DOHH2 (cell line): ENCODE data around the gene DAP.

Source experiments
- H3F3A ChIP-seq: fragments of 200-600 bp; sonication (generic), shearing (Covaris generic); 2 replicates; pipeline ENCODE4 v1.6.0; 2016; ENCODE audit warnings: antibody characterized with exemption, mild to moderate bottlenecking; ENCODE audit not compliant: control insufficient read depth, insufficient read depth
- H3K27ac ChIP-seq: fragments of 200-600 bp; sonication (generic); 2 replicates; pipeline ENCODE4 v1.5.1; 2014; ENCODE audit warnings: low read depth, mild to moderate bottlenecking, low read length, moderate library complexity
- H3K27me3 ChIP-seq: fragments of 200-600 bp; sonication (generic); 2 replicates; pipeline ENCODE4 v1.6.1; 2014; ENCODE audit warnings: mild to moderate bottlenecking, low read length, mixed read lengths; ENCODE audit not compliant: control insufficient read depth
- H3K36me3 ChIP-seq: fragments of 200-600 bp; sonication (generic); 2 replicates; pipeline ENCODE4 v1.6.1; 2014; ENCODE audit warnings: mild to moderate bottlenecking, low read length, moderate library complexity, mixed read lengths; ENCODE audit not compliant: control insufficient read depth
- H3K4me1 ChIP-seq: fragments of 200-600 bp; sonication (generic); 2 replicates; pipeline ENCODE4 v1.6.1; 2014; ENCODE audit warnings: mild to moderate bottlenecking, low read length, mixed read lengths; ENCODE audit not compliant: control insufficient read depth
- H3K4me2 ChIP-seq: fragments of 200-600 bp; sonication (generic); 2 replicates; pipeline ENCODE4 v1.6.0; 2014; ENCODE audit warnings: mild to moderate bottlenecking, low read length, moderate library complexity
- H3K4me3 ChIP-seq: fragments of 200-600 bp; sonication (generic); 2 replicates; pipeline ENCODE4 v1.5.1; 2014; ENCODE audit warnings: mild to moderate bottlenecking, low read length, mixed read lengths
- H3K79me2 ChIP-seq: fragments of 200-600 bp; sonication (generic); 2 replicates; pipeline ENCODE4 v1.6.1; 2014; ENCODE audit warnings: mild to moderate bottlenecking, low read length, mixed read lengths; ENCODE audit not compliant: control insufficient read depth
- H3K9me2 ChIP-seq: fragments of 200-600 bp; sonication (generic); replicated peaks from 2 replicates; pipeline ENCODE4 v1.6.1; 2014; ENCODE audit warnings: mild to moderate bottlenecking, low read length, mixed read lengths; ENCODE audit not compliant: control insufficient read depth
- H3K9me3 ChIP-seq: fragments of 200-600 bp; sonication (generic); 2 replicates; pipeline ENCODE4 v1.6.1; 2014; ENCODE audit warnings: antibody characterized with exemption, low read length, mixed read lengths; ENCODE audit not compliant: control insufficient read depth, insufficient read depth
- H4K20me1 ChIP-seq: fragments of 200-600 bp; sonication (generic); 2 replicates; pipeline ENCODE4 v1.6.0; 2014; ENCODE audit warnings: low read depth, mild to moderate bottlenecking, antibody characterized with exemption, low read length, moderate library complexity; ENCODE audit not compliant: control insufficient read depth, insufficient read depth
- EZH2phosphoT487 ChIP-seq: fragments of 200-600 bp; sonication (generic); IDR thresholded peaks from 2 replicates; pipeline ENCODE4 v1.6.1; 2017; ENCODE audit warnings: borderline replicate concordance, mild to moderate bottlenecking, antibody characterized with exemption, low read length, moderate library complexity, mixed read lengths
- TF ChIP-seq, protein P1 (sequence below): fragments of 200-600 bp; sonication (generic); IDR thresholded peaks from one replicate; pipeline ENCODE4 v1.5.1; 2014; ENCODE audit warnings: antibody characterized with exemption, mild to moderate bottlenecking, low read depth, low read length; ENCODE audit not compliant: poor library complexity, severe bottlenecking

Gene DAP

DNA sequence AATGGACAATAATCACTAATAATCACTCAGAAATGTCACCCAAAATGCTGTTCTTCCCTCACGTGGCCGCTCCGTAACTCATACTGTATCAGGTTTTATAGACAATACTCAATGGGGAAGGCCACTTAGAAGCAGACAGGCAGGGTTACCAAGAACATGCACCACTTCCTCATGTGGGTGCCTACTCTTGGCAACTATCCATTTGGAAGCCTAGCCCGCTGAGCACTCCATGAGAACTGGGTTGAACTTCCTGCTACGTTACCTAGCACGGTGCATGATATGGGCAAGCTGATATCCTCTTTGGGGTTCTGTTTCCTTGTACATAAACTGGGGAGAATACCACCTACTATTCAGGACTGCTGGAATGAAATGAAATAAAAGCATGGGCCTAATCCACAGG is 14.3 kb downstream of the DAP start:
- 0 out of 2 replicates have a peak, but pooled peaks cover 7% of the 10 kb centered on the region for H4K20me1 ChIP-seq
- H3K27me3 ChIP-seq, result no peaks in the 10 kb centered on the region

DNA sequence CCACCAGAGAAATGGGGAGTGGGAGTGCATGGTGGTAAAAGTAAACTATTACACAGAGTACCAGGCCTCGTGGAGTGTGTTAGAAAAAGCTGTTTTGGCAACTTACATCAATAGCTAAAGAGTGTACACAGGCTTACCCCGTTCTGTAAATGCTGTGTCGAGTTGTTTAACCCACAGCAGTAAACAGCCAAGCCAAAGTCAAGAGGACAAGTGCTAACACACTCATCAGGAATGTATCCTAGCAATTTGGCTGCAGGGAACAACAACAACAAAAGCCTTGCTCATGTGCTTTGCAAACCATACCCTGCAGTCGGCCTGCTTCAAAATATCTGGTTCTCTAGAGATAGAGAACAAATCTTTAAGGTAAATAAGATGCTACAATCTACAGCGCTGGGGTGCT is 15.9 kb downstream of the DAP start:
- 0 out of 2 replicates have a peak, but pooled peaks cover 2% of the 10 kb centered on the region for H3F3A ChIP-seq
- H3K9me3 ChIP-seq, result no peaks in the 10 kb centered on the region

More for the DNA sequence above, 14.3 kb downstream of the DAP start:
- Histone ChIP-seq H3K27ac (no peak overlapping the region), H3K79me2 (peaks cover 32% of the 10 kb centered on the region), H3K36me3 (peaks cover 87% of the 10 kb centered on the region), H3K9me2 (no peaks in the 10 kb centered on the region), H3F3A (0 out of 2 replicates have a peak, but pooled peaks cover 2% of the 10 kb centered on the region), H3K4me2 (no peak overlapping the region), H3K9me3 (no peaks in the 10 kb centered on the region), H3K4me3 (no peak overlapping the region), H3K4me1 (peaks cover 7% of the 10 kb centered on the region)
- TF ChIP-seq, protein P1, sequence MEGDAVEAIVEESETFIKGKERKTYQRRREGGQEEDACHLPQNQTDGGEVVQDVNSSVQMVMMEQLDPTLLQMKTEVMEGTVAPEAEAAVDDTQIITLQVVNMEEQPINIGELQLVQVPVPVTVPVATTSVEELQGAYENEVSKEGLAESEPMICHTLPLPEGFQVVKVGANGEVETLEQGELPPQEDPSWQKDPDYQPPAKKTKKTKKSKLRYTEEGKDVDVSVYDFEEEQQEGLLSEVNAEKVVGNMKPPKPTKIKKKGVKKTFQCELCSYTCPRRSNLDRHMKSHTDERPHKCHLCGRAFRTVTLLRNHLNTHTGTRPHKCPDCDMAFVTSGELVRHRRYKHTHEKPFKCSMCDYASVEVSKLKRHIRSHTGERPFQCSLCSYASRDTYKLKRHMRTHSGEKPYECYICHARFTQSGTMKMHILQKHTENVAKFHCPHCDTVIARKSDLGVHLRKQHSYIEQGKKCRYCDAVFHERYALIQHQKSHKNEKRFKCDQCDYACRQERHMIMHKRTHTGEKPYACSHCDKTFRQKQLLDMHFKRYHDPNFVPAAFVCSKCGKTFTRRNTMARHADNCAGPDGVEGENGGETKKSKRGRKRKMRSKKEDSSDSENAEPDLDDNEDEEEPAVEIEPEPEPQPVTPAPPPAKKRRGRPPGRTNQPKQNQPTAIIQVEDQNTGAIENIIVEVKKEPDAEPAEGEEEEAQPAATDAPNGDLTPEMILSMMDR, result no peak
- no peak for TF ChIP-seq EZH2phosphoT487

DNA sequence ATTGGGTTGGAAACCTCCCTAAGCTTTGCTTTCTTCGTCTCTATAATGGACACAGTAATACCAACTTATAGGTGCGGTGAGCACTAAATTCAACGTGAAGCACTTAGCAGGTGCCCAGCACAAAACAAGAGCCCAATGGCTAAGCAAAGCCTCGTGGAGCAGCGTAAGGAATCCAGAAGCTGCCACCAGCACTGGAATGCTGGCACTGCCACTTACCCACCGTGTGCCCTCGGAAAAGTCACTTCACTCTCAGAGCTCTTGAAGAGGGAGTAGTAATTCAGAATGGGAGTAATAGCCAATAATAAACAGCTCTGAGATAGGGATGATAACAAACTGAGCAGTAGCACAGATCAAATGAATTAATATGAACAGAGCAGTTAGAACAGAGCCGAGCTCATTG is 16.4 kb downstream of the DAP start:
- Histone ChIP-seq H3K9me2 (no peaks in the 10 kb centered on the region), H3K4me3 (no peak overlapping the region), H3K4me2 (no peak overlapping the region), H4K20me1 (no peaks in the 10 kb centered on the region), H3F3A (0 out of 2 replicates have a peak, but pooled peaks cover 2% of the 10 kb centered on the region), H3K36me3 (peaks cover 87% of the 10 kb centered on the region), H3K79me2 (peaks cover 20% of the 10 kb centered on the region), H3K27me3 (no peaks in the 10 kb centered on the region), H3K4me1 (no peaks in the 10 kb centered on the region), H3K9me3 (no peaks in the 10 kb centered on the region), H3K27ac (no peak overlapping the region)
- TF ChIP-seq EZH2phosphoT487, result no peak
- TF ChIP-seq, protein P1, result no peak

More for the DNA sequence above, 15.9 kb downstream of the DAP start:
- Histone ChIP-seq H3K27ac (no peak overlapping the region), H3K27me3 (no peaks in the 10 kb centered on the region), H3K79me2 (peaks cover 23% of the 10 kb centered on the region), H4K20me1 (no peaks in the 10 kb centered on the region), H3K4me2 (no peak overlapping the region), H3K4me3 (no peak overlapping the region), H3K4me1 (no peaks in the 10 kb centered on the region), H3K9me2 (no peaks in the 10 kb centered on the region), H3K36me3 (peaks cover 87% of the 10 kb centered on the region)
- no peak for TF ChIP-seq EZH2phosphoT487
- TF ChIP-seq, protein P1, result no peak

DNA sequence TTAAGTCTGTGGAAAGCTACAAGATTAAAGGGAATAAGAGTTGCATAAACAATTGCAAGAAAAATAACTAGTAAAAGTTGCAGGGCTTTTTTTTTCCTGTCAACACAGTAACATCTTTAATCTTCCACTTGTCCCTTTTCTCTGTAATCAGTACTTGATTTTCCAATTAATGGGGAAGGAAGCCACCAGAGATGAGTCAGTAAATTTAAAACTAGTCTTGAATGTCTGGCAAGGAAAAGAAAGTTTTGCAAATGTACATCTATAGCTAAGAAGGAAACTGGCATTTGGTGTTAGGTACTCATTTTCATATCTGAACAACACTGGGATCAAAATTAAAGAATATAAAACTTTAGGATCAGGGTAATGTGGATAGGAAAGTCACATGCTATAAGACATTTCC is 17.1 kb downstream of the DAP start:
- no peaks in the 10 kb centered on the region for H3K9me3 ChIP-seq
- H3K36me3 ChIP-seq, result peaks cover 85% of the 10 kb centered on the region
- no peak overlapping the region for H3K27ac ChIP-seq
- H3K4me1 ChIP-seq, result no peaks in the 10 kb centered on the region
- H3K79me2 ChIP-seq, result peaks cover 17% of the 10 kb centered on the region
- H3K4me2 ChIP-seq, result no peak overlapping the region
- H3F3A ChIP-seq, result 0 out of 2 replicates have a peak, but pooled peaks cover 2% of the 10 kb centered on the region
- H3K27me3 ChIP-seq, result no peaks in the 10 kb centered on the region
- no peaks in the 10 kb centered on the region for H3K9me2 ChIP-seq
- TF ChIP-seq, protein P1, result no peak
- TF ChIP-seq EZH2phosphoT487, result no peak
- no peak overlapping the region for H3K4me3 ChIP-seq
- H4K20me1 ChIP-seq, result no peaks in the 10 kb centered on the region
